Prostate gland (tissue), 2 donors: ENCODE results near the gene TAF9B. TPM values are rescaled to one million over a fixed set of nuclear protein-coding genes. Genes with fewer than 3 reads are reported as not detected.
A peak's percentile ranks its signal among the peaks of the same experiment; 100 is the strongest.

Experiments
- DNase-seq: peaks from one replicate; pipeline ENCODE4 v3.0.0-alpha.2; 2019; ENCODE audit warnings: low spot score
- H3K27ac ChIP-seq, 2 donors: fragments of 200-600 bp; sonication (generic); 2 replicates each; pipeline ENCODE4 v1.5.1; 2017 to 2019
- H3K27me3 ChIP-seq: fragments of 200-600 bp; sonication (generic); replicated peaks from 2 replicates; pipeline ENCODE4 v1.5.1; 2019; ENCODE audit not compliant: insufficient read depth
- H3K36me3 ChIP-seq, 2 donors: fragments of 200-600 bp; sonication (generic); 1 replicate in 1 of 2; 2 replicates in 1 of 2; pipeline versions ENCODE4 v1.5.1 to v1.8.1; 2017 to 2019
- H3K4me1 ChIP-seq: fragments of 200-600 bp; sonication (generic); replicated peaks from 2 replicates; pipeline ENCODE4 v1.5.1; 2019
- H3K4me3 ChIP-seq, 2 donors: fragments of 200-600 bp; sonication (generic); 2 replicates each; pipeline ENCODE4 v1.5.1; 2017 to 2019
- H3K9me3 ChIP-seq: fragments of 200-600 bp; sonication (generic); 2 replicates; pipeline ENCODE4 v1.5.1; 2017
- POLR2A ChIP-seq: fragments of 450-650 bp; IDR thresholded peaks from one replicate; pipeline ENCODE4 v1.6.1; 2016; ENCODE audit warnings: antibody characterized with exemption, mild to moderate bottlenecking
- POLR2AphosphoS5 ChIP-seq: sonication (generic); formaldehyde crosslinking; IDR thresholded peaks from one replicate; pipeline ENCODE4 v1.6.1; 2017; ENCODE audit warnings: antibody characterized with exemption
- WGBS: methylation state at CpG from one replicate; pipeline ENCODE4 v1.1.5; 2018; 5-methylcytosine and 5-hydroxymethylcytosine counted together
- intact Hi-C: fragments of 100-400 bp; cut with DNase I; formaldehyde crosslinking; loops from one replicate; pipeline ENCODE4 v1.14.2; 2022
- total RNA-seq, 2 donors: library from RNA; depleted of rRNA; stranded (reverse); fragments of >200 nt; gene quantifications; one replicate each; pipeline ENCODE4 v1.1.0, GENCODE V29; 2016
- TF ChIP-seq, protein P1 (sequence below), 4 experiments: fragments of 200-600 bp in 2 of 4; fragments of 450-650 bp in 2 of 4; sonication (generic) in 2 of 4; IDR thresholded peaks; 1 replicate in 3 of 4; 2 replicates in 1 of 4; pipeline ENCODE4 v1.5.1; 2016 to 2019; ENCODE audit warnings: antibody characterized with exemption in 4 of 4, mild to moderate bottlenecking in 2 of 4, moderate library complexity in 2 of 4

TAF9B gene
- total RNA-seq, 2 donors from 2014 or later: 27.0 to 37.4 TPM

DNA sequence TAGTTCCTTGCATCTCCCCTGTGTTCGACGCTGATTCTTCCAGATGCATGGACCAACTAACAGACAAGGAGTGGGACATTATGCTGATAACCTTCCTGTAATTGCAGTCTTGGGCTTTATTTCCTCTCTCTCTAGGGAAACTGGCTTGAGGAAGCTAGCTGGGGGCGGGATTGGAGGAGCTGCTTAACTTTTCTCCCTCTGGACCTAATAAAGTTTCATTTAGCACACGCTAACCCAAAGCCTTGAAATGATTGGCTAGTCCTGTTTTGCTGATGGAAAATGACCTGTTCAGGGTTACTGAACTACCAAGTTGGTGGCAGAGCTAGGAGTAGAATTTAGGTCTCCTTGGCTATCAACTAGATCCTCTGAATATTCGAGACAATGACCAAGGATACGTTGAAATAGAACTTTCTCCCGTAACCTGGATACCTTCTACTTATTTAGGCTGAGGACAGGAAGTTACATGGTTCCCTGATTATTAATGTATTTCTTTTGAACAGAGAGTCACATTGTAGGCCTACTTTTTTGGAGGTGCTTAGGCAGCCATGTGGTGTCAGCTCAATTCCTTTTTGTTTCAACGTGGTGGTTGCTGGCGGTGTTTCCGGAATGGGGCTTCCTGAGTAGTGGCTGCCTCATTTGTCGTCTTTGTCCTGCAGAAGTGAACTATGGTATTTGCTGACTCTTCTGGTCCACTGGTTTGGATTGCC is 33.4 kb downstream of the TAF9B start:
- intact Hi-C loops: loop anchor here (10.0 kb wide), 1 partner anchor 201 kb away; no protein-coding TSS in a partner anchor
- Histone ChIP-seq H3K9me3 (no peaks in the 10 kb centered on the region), H3K27me3 (no peaks in the 10 kb centered on the region), H3K27ac (no peak overlapping the region), H3K4me3 (no peak overlapping the region), H3K36me3 (no peaks in the 10 kb centered on the region), H3K4me1 (no peaks in the 10 kb centered on the region)
- WGBS: 49% methylated on average over 11 of the region's 11 CpGs
- no peak for DNase-seq
- TF ChIP-seq POLR2A: no peak
- TF ChIP-seq, protein P1, sequence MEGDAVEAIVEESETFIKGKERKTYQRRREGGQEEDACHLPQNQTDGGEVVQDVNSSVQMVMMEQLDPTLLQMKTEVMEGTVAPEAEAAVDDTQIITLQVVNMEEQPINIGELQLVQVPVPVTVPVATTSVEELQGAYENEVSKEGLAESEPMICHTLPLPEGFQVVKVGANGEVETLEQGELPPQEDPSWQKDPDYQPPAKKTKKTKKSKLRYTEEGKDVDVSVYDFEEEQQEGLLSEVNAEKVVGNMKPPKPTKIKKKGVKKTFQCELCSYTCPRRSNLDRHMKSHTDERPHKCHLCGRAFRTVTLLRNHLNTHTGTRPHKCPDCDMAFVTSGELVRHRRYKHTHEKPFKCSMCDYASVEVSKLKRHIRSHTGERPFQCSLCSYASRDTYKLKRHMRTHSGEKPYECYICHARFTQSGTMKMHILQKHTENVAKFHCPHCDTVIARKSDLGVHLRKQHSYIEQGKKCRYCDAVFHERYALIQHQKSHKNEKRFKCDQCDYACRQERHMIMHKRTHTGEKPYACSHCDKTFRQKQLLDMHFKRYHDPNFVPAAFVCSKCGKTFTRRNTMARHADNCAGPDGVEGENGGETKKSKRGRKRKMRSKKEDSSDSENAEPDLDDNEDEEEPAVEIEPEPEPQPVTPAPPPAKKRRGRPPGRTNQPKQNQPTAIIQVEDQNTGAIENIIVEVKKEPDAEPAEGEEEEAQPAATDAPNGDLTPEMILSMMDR (IDR thresholded peaks at IDR 0.05): no peak
- TF ChIP-seq POLR2AphosphoS5: no peak

DNA sequence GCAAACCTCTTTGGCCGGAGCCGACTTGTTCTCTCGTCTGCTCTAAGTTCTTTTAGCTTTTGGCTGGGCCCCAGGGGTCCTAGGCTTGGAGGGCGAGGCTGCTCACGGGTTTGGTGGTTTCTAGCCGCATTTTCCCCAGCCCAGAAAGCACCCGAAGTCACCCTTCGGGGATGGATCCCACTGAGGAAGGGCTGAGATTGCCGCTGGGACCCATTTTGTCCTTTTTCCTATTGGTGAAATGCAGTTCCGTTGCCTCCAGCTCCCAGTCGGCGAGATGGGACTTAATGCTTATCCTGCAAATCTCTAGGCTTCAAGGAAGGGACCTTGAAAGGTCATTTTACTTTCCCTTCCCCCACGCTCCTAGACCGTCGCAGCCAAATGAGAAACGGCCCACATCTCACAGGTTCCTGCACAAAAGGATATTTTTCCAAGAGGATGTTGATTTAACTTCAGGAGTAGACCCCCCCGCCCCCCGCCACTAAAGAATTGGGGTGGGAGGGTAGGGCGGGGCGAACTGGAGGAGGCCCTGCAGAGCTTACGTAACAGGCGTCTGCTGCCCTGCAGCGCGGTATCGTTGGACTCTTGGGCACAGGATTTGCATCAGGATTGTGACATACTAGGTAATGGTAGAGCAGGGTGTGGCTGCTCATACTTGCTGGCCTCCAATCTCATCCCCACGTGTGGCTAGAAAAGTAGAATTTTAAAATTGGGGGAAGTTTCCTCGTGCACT is 34.8 kb downstream of the TAF9B start:
- Histone ChIP-seq H3K4me3 (peak overlapping the region; percentile 56 to 57), H3K27me3 (no peaks in the 10 kb centered on the region), H3K27ac (peak overlapping the region; percentile 85 to 88), H3K4me1 (no peaks in the 10 kb centered on the region), H3K36me3 (no peaks in the 10 kb centered on the region), H3K9me3 (no peaks in the 10 kb centered on the region)
- DNase-seq: peak; percentile 32
- intact Hi-C loops: loop anchor here (10.0 kb wide), 1 partner anchor 200 kb away; no protein-coding TSS in a partner anchor
- TF ChIP-seq, protein P1 (IDR thresholded peaks at IDR 0.05): no peak
- peak; percentile 34 for TF ChIP-seq POLR2AphosphoS5
- TF ChIP-seq POLR2A: peak; percentile 36
- WGBS: 0% methylated on average over 20 of the region's 27 CpGs

DNA sequence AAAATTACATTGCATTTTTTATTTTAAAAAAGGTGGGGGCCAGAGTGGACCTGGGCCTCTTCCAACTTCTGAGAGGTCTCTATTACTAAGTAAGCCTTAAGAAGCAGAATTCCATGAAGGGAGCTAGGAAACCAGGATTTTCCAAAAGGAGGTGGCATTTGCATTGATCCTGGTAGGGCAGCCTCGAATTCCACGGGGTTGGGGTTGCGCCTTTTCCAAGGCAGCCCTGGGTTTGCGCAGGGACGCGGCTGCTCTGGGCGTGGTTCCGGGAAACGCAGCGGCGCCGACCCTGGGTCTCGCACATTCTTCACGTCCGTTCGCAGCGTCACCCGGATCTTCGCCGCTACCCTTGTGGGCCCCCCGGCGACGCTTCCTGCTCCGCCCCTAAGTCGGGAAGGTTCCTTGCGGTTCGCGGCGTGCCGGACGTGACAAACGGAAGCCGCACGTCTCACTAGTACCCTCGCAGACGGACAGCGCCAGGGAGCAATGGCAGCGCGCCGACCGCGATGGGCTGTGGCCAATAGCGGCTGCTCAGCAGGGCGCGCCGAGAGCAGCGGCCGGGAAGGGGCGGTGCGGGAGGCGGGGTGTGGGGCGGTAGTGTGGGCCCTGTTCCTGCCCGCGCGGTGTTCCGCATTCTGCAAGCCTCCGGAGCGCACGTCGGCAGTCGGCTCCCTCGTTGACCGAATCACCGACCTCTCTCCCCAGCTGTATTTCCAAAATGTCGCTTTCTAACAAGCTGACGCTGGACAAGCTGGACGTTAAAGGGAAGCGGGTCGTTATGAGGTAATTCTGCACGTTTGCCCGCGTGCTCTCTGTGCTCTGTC is 35.6 kb downstream of the TAF9B start, which contains the start of gene PGK1:
TSS of gene PGK1 (plus strand) at position 626 of the 824 bp plus-strand sequence. CDS start at position 719, 93 bp downstream.
- peak within 1 kb of the TSS; percentile 85 to 88 for H3K27ac ChIP-seq
- H3K4me1 ChIP-seq: no peaks in the 10 kb centered on the region
- TF ChIP-seq POLR2A (peak; percentile 79), POLR2AphosphoS5 (peak; percentile 93)
- TF ChIP-seq, protein P1 (IDR thresholded peaks at IDR 0.05): peak in 1 of 4 experiments; percentile 7
- under 1% methylated on average over 38 of the region's 72 CpGs for WGBS
- intact Hi-C loops: loop anchor here (10.0 kb wide), 1 partner anchor 199 kb away; no protein-coding TSS in a partner anchor
- DNase-seq: peak; percentile 91
- H3K9me3 ChIP-seq: no peaks in the 10 kb centered on the region
- H3K27me3 ChIP-seq: no peaks in the 10 kb centered on the region
- peak within 1 kb of the TSS; percentile 56 to 57 for H3K4me3 ChIP-seq
- no peaks in the 10 kb centered on the region for H3K36me3 ChIP-seq

DNA sequence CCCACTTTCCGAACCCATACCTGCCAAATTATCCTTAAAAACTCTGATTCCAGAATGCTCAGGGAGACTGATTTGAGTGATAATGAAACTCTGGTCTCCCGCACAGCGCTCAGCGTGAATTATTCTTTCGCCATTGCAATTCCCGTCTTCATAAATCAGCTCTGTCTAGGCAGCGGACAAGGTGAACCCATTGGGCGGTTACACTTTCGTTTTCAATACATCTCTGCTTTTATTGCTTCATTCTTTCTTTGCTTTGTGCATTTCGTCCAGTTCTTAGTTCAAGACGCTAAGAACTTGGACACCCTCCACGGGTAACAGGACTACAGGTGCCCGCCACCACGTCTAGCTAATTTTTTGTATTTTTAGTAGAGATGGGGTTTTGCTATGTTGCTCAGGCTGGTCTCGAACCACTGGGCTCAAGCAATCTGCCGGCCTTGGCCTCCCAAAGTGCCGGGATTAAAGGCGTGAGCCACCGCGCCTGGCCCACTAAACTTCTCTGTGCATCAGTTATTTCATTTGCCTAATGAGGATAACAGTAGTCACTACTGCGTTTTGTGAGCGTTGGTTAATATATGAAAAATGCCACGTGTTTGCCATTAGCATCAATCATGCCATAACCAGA is 36.3 kb downstream of the TAF9B start:
- peak overlapping the region in 1 of 2 donors; percentile 57 for H3K4me3 ChIP-seq
- DNase-seq: no peak
- H3K4me1 ChIP-seq: no peaks in the 10 kb centered on the region
- H3K9me3 ChIP-seq: no peaks in the 10 kb centered on the region
- H3K27me3 ChIP-seq: no peaks in the 10 kb centered on the region
- TF ChIP-seq POLR2AphosphoS5 (no peak), POLR2A (no peak)
- TF ChIP-seq, protein P1 (IDR thresholded peaks at IDR 0.05): no peak
- intact Hi-C loops: loop anchor here (10.0 kb wide), 1 partner anchor 198 kb away; no protein-coding TSS in a partner anchor
- H3K36me3 ChIP-seq: no peaks in the 10 kb centered on the region
- WGBS: 86% methylated on average over 23 of the region's 23 CpGs
- peak overlapping the region; percentile 85 to 88 for H3K27ac ChIP-seq
